ENCODE results near the gene SLC38A2. TPM values are rescaled to one million over a fixed set of nuclear protein-coding genes. Genes with fewer than 3 reads are reported as not detected.

Gene SLC38A2
- total RNA-seq, 4 donors from 2014 or later = 487 to 1,086 (median 587) TPM

DNA sequence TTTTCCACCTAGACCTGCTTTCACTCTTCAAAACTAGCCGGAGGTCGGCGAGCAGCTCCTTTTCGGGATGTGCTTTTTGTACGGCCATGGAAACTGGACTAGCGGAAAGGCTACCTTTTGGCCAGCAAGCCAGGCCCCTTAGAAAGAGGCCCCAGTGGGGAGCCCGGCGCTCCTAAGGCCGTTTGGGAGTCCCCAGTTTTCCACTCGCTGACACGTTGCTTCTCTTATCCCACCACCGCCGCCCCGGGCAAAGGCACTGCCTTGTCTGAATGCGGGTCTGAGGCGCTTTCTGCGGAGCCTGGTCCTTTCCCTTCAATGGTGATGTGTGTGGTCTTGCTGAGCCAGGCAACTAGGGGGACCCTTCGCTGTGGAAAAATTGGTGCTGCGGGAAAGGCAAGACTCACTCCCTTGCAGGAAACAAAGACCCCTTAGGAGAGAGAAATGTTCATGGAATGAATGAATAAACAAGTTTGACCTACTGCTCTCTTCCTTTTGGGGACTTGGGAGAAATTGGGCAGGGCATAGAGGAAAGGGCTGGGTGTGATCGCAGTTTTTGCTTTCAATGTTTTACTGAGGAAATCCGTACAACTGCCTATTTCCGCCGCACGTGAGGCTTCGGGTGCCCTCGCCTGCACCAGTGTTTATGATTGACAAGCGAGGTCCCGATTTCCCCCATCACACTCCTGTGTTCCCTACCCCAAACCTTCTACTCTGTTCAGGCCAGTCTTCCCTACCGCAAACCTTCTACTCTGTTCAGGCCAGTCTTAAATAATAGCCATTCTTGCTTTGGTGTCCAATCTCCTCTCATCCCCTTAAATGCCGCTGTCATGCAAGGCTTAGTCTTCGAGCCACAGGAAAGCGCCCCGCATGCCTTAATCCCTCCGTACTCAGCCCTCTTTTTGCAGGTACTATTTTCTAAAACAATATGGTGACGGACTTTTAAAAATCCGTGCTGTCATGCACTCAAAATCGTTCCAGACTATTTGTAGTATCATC is 1.0 kb upstream of the SLC38A2 start:
- no peak for TF ChIP-seq CTCF (IDR thresholded peaks at IDR 0.05)
- no peak for TF ChIP-seq POLR2A (IDR thresholded peaks at IDR 0.05)
- DNase-seq (ENCODE audit: low spot score in 2 of 2) = peak; percentile 53 to 92
- peak overlapping the region; percentile 55 for H3K4me3 ChIP-seq (ENCODE audit: low read depth, poor library complexity, severe bottlenecking)
- intact Hi-C loops (cut with DNase I; ENCODE audit: low total_unique reads) = no loop called here
- WGBS, 2 donors = 16 to 20% methylated on average over 37 of the region's 37 CpGs

- peak; percentile 66 to 95 for DNase-seq (ENCODE audit: low spot score in 2 of 2)
- 1% methylated on average over 74 of the region's 74 CpGs for WGBS, 2 donors
- TF ChIP-seq CTCF (IDR thresholded peaks at IDR 0.05) = no peak
- no peak for TF ChIP-seq POLR2A (IDR thresholded peaks at IDR 0.05)
- intact Hi-C loops (cut with DNase I; ENCODE audit: low total_unique reads) = no loop called here
- peak overlapping the region; percentile 83 for H3K4me3 ChIP-seq (ENCODE audit: low read depth, poor library complexity, severe bottlenecking)
Observed at GRCh38 chr12:46371718-46372543, 642 bp downstream of the SLC38A2 start.

GRCh38 chr12:46370792-46371717 is 1.5 kb downstream of the SLC38A2 start:
- TF ChIP-seq POLR2A (IDR thresholded peaks at IDR 0.05) = no peak
- TF ChIP-seq CTCF (IDR thresholded peaks at IDR 0.05) = peak in 1 of 3 donors; percentile 8
- peak; percentile 89 to 98 for DNase-seq (ENCODE audit: low spot score in 2 of 2)
- WGBS, 2 donors = 0 to 2% methylated on average over 36 to 53 of the region's 54 CpGs
- H3K4me3 ChIP-seq (ENCODE audit: low read depth, poor library complexity, severe bottlenecking) = peak overlapping the region; percentile 83
- intact Hi-C loops (cut with DNase I; ENCODE audit: low total_unique reads) = no loop called here

- intact Hi-C loops (cut with DNase I; ENCODE audit: low total_unique reads) = no loop called here
- peak overlapping the region; percentile 83 for H3K4me3 ChIP-seq (ENCODE audit: low read depth, poor library complexity, severe bottlenecking)
- 5 to 8% methylated on average over 2 of the region's 2 CpGs for WGBS, 2 donors
- TF ChIP-seq CTCF (IDR thresholded peaks at IDR 0.05) (no peak), POLR2A (IDR thresholded peaks at IDR 0.05) (no peak)
- DNase-seq (ENCODE audit: low spot score in 2 of 2) = no peak
Observed at GRCh38 chr12:46370380-46370734, 2.2 kb downstream of the SLC38A2 start.

All from lower leg skin (tissue), 4 donors.